ENCODE results near the gene PPP3R1. TPM values are rescaled to one million over a fixed set of nuclear protein-coding genes. Genes with fewer than 3 reads are reported as not detected.

PPP3R1 gene
- total and polyA plus RNA-seq, 4 donors = 2.4 to 42.5 (median 18.3) TPM

DNA sequence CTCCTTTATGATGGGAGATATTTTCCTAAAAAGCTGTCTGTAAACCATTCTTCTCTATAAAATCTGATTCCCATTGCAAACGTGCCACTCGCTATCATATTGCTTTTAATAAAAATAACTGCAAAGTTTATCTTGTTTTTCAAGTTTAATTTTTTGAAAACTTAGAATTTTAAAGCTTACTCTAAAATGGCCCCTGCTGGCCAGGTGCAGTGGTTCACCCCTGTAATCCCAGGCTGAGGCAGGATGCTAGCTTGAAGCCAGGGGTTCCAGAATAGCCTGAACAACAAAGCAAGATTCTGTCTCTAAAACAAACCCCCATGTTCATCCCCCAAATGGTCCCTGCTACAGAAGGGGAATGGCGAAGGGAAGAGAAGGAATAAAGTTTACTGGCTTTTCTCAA lies 41.9 kb upstream of the PPP3R1 start (continued):
- TF ChIP-seq, protein P1, sequence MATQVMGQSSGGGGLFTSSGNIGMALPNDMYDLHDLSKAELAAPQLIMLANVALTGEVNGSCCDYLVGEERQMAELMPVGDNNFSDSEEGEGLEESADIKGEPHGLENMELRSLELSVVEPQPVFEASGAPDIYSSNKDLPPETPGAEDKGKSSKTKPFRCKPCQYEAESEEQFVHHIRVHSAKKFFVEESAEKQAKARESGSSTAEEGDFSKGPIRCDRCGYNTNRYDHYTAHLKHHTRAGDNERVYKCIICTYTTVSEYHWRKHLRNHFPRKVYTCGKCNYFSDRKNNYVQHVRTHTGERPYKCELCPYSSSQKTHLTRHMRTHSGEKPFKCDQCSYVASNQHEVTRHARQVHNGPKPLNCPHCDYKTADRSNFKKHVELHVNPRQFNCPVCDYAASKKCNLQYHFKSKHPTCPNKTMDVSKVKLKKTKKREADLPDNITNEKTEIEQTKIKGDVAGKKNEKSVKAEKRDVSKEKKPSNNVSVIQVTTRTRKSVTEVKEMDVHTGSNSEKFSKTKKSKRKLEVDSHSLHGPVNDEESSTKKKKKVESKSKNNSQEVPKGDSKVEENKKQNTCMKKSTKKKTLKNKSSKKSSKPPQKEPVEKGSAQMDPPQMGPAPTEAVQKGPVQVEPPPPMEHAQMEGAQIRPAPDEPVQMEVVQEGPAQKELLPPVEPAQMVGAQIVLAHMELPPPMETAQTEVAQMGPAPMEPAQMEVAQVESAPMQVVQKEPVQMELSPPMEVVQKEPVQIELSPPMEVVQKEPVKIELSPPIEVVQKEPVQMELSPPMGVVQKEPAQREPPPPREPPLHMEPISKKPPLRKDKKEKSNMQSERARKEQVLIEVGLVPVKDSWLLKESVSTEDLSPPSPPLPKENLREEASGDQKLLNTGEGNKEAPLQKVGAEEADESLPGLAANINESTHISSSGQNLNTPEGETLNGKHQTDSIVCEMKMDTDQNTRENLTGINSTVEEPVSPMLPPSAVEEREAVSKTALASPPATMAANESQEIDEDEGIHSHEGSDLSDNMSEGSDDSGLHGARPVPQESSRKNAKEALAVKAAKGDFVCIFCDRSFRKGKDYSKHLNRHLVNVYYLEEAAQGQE (IDR thresholded peaks at IDR 0.05) = no peak
- TF ChIP-seq RAD21 (IDR thresholded peaks at IDR 0.05) (no peak), HNF4G (IDR thresholded peaks at IDR 0.05) (no peak)

GRCh38 chr2:68293755-68294154 lies 41.4 kb upstream of the PPP3R1 start:
- H3K4me1 ChIP-seq (ENCODE audit: control insufficient read depth in 4 of 4, insufficient read depth in 4 of 4, low read length in 3 of 4) = no peaks in the 10 kb centered on the region
- TF ChIP-seq ATF3 (IDR thresholded peaks at IDR 0.05) = no peak
- no peak for TF ChIP-seq ZBTB33 (IDR thresholded peaks at IDR 0.05)
- TF ChIP-seq TAF1 (conservative IDR thresholded peaks at IDR 0.05) = no peak
- TF ChIP-seq FOXA2 (IDR thresholded peaks at IDR 0.05) = no peak
- TF ChIP-seq EGR1 (IDR thresholded peaks at IDR 0.05; ENCODE audit: low read depth in 2 of 2) = no peak
- TF ChIP-seq JUND (IDR thresholded peaks at IDR 0.05) = no peak
- no peak for TF ChIP-seq HNF4A (conservative IDR thresholded peaks at IDR 0.05)
- TF ChIP-seq RXRA (IDR thresholded peaks at IDR 0.05) = no peak
- no peak for TF ChIP-seq NR2F2 (IDR thresholded peaks at IDR 0.05)
- TF ChIP-seq, protein P2, sequence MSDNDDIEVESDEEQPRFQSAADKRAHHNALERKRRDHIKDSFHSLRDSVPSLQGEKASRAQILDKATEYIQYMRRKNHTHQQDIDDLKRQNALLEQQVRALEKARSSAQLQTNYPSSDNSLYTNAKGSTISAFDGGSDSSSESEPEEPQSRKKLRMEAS (IDR thresholded peaks at IDR 0.05) = no peak
- no peak for TF ChIP-seq RAD21 (IDR thresholded peaks at IDR 0.05)
- TF ChIP-seq FOXA1 (IDR thresholded peaks at IDR 0.05) = no peak
- TF ChIP-seq SP1 (IDR thresholded peaks at IDR 0.05) = no peak
- TF ChIP-seq, protein P1 (IDR thresholded peaks at IDR 0.05) = no peak
- TF ChIP-seq YY1 (IDR thresholded peaks at IDR 0.05) = no peak
- TF ChIP-seq GABPA (IDR thresholded peaks at IDR 0.05 in 1 of 2, conservative IDR thresholded peaks at IDR 0.05 in 1 of 2) = no peak
- no peaks in the 10 kb centered on the region for H3K9me3 ChIP-seq (ENCODE audit: control insufficient read depth in 4 of 4, low read length in 3 of 4)
- H3K4me3 ChIP-seq (ENCODE audit: low read depth in 1 of 3, low read length in 3 of 3) = no peak overlapping the region
- H3K9ac ChIP-seq (ENCODE audit: low read depth in 1 of 2, low read length in 2 of 2) = no peak overlapping the region
- no peak overlapping the region for H3K27ac ChIP-seq (ENCODE audit: low read depth in 1 of 2, low read length in 2 of 2)
- no peak for DNase-seq (ENCODE audit: low spot score)
- 87% methylated on average over 6 of the region's 6 CpGs for WGBS
- no peaks in the 10 kb centered on the region for H3K27me3 ChIP-seq (ENCODE audit: control insufficient read depth in 4 of 4, insufficient read depth in 4 of 4, low read length in 3 of 4)
- H3K36me3 ChIP-seq (ENCODE audit: control insufficient read depth in 4 of 4, insufficient read depth in 3 of 4, low read depth in 1 of 4, low read length in 3 of 4) = no peaks in the 10 kb centered on the region
